K562 (cell line): ENCODE results near the gene ORC2. TPM values are rescaled to one million over a fixed set of nuclear protein-coding genes. Genes with fewer than 3 reads are reported as not detected.

ENCODE experiments used
- ATAC-seq: fragments of 200-7000 bp; cut with Tn5 transposase; 3 replicates; pipeline ENCODE4 v1.9.1; 2020; ENCODE audit warnings: moderate library complexity
- BruUV-seq: library from RNA; stranded (reverse); fragments of 400-500 nt; replicated peaks from 2 replicates; lab custom pipeline; 2021; lab: Mats Ljungman, UMichigan
- CTCF ChIA-PET: fragments of 300-600 bp; formaldehyde crosslinking; extraction: SDS; loops from one replicate; lab custom pipeline; 2021; ENCODE audit warnings: low intra/inter-chr PET ratio; lab: Yijun Ruan, JAX
- POLR2A ChIA-PET: fragments of 300-600, 350-650 bp; sonication (Branson Sonifier 250); formaldehyde crosslinking; extraction: SDS; loops from one replicate; lab custom pipeline; 2021; ENCODE audit warnings: antibody characterized with exemption, inconsistent platforms; lab: Yijun Ruan, JAX
- DNase-seq, 4 experiments: peaks; one replicate each; pipeline versions ENCODE4 v3.0.0 to v3.0.0-alpha.2; 2011 to 2018; ENCODE audit warnings: low spot score in 3 of 4, mixed read lengths in 3 of 4; ENCODE audit errors: extremely low read depth in 1 of 4
- FAIRE-seq: peaks from 2 replicates; lab custom pipeline; 2011; peaks lifted over from hg19 to GRCh38; lab: Jason Lieb, UNC
- H2AFZ ChIP-seq: 2 replicates; pipeline ENCODE4 v1.6.0; 2011; ENCODE audit warnings: low read depth, low read length, control low read depth, inconsistent platforms
- H3K27ac ChIP-seq: fragments of 200-600 bp; 3 replicates; pipeline ENCODE4 v1.8.0; 2011; ENCODE audit warnings: low read depth, mild to moderate bottlenecking, control low read depth, inconsistent platforms, low read length, moderate library complexity, mixed read lengths; ENCODE audit errors: extremely low read depth
- H3K27me3 ChIP-seq, 2 experiments: fragments of 300-600 bp in 1 of 2; 2 replicates in 1 of 2; 3 replicates in 1 of 2; pipeline versions ENCODE4 v1.6.0 to v1.8.0; 2011; ENCODE audit warnings: inconsistent platforms in 2 of 2, low read length in 2 of 2, mild to moderate bottlenecking in 1 of 2, mixed read lengths in 1 of 2, moderate library complexity in 1 of 2; ENCODE audit not compliant: control insufficient read depth in 2 of 2, insufficient read depth in 2 of 2
- H3K36me3 ChIP-seq: fragments of 300-600 bp; 3 replicates; pipeline ENCODE4 v1.8.0; 2011; ENCODE audit warnings: mild to moderate bottlenecking, low read length, inconsistent platforms; ENCODE audit not compliant: control insufficient read depth, insufficient read depth
- H3K4me1 ChIP-seq, 2 experiments: fragments of 200-600 bp in 1 of 2; replicated peaks in 1 of 2; 2 replicates in 1 of 2; 3 replicates in 1 of 2; pipeline versions ENCODE4 v1.5.1 to v1.8.0; 2011; ENCODE audit warnings: inconsistent platforms in 2 of 2, low read length in 2 of 2, mild to moderate bottlenecking in 1 of 2, mixed read lengths in 1 of 2, moderate library complexity in 1 of 2; ENCODE audit not compliant: control insufficient read depth in 2 of 2, insufficient read depth in 2 of 2
- H3K4me2 ChIP-seq: 2 replicates; pipeline ENCODE4 v1.6.1; 2011; ENCODE audit warnings: low read length, control low read depth, inconsistent platforms, mixed read lengths; ENCODE audit not compliant: insufficient read depth
- H3K4me3 ChIP-seq: fragments of 200-600 bp; sonication (generic), shearing (Covaris generic); 2 replicates; pipeline ENCODE4 v1.5.1; 2016; ENCODE audit warnings: control low read depth, inconsistent platforms
- H3K79me2 ChIP-seq: fragments of 200-600 bp; 3 replicates; pipeline ENCODE4 v1.8.0; 2011; ENCODE audit warnings: low read length, inconsistent platforms; ENCODE audit not compliant: control insufficient read depth, insufficient read depth
- H3K9ac ChIP-seq, 2 experiments: 2 replicates each; pipeline versions ENCODE4 v1.6.0 to v1.6.1; 2011; ENCODE audit warnings: low read depth in 2 of 2, low read length in 2 of 2, control low read depth in 1 of 2, inconsistent platforms in 1 of 2, mild to moderate bottlenecking in 1 of 2, mixed read lengths in 1 of 2; ENCODE audit not compliant: insufficient read depth in 1 of 2
- H3K9me1 ChIP-seq: one replicate; pipeline ENCODE4 v1.6.0; 2011; ENCODE audit warnings: inconsistent platforms, mild to moderate bottlenecking, low read length, moderate library complexity; ENCODE audit not compliant: control insufficient read depth, insufficient read depth
- H3K9me3 ChIP-seq: replicated peaks from 2 replicates; pipeline ENCODE4 v1.5.1; 2011; ENCODE audit warnings: low read depth, low read length, inconsistent platforms; ENCODE audit not compliant: control insufficient read depth, insufficient read depth
- H4K20me1 ChIP-seq: replicated peaks from 2 replicates; pipeline ENCODE4 v1.6.1; 2011; ENCODE audit warnings: low read length, inconsistent platforms, mixed read lengths; ENCODE audit not compliant: control insufficient read depth, insufficient read depth
- BACH1 ChIP-seq: fragments of 200-800 bp; sonication (Bioruptor generic); IDR thresholded peaks from 2 replicates; pipeline ENCODE4 v1.6.1; 2016; ENCODE audit warnings: missing genetic modification characterization, missing compliant biosample characterization
- CEBPB ChIP-seq: fragments of 450-650 bp; IDR thresholded peaks from 2 replicates; pipeline ENCODE4 v1.6.1; 2016; ENCODE audit warnings: missing genetic modification characterization, missing compliant biosample characterization
- CEBPG ChIP-seq, 3 experiments: fragments of 200-800 bp in 1 of 3; sonication (Bioruptor generic) in 1 of 3; sonication (generic) in 1 of 3; formaldehyde crosslinking in 1 of 3; IDR thresholded peaks in 2 of 3; conservative IDR thresholded peaks in 1 of 3; 2 replicates each; pipeline versions ENCODE4 v1.6.1 to v1.8.0; 2016 to 2022; ENCODE audit warnings: missing compliant biosample characterization in 2 of 3, missing genetic modification characterization in 2 of 3, mild to moderate bottlenecking in 1 of 3, missing genetic modification reagents in 1 of 3
- CREB1 ChIP-seq, 2 experiments: sonication (generic) in 1 of 2; formaldehyde crosslinking in 1 of 2; IDR thresholded peaks; 2 replicates each; pipeline versions ENCODE4 v1.6.1 to v1.8.0; 2012 to 2022; ENCODE audit warnings: inconsistent platforms in 1 of 2, mild to moderate bottlenecking in 1 of 2, missing genetic modification reagents in 1 of 2, moderate library complexity in 1 of 2
- ELF4 ChIP-seq: fragments of 450-650 bp; formaldehyde crosslinking; IDR thresholded peaks from 2 replicates; pipeline ENCODE4 v1.4.0; 2022; ENCODE audit warnings: missing genetic modification characterization
- ERF ChIP-seq: fragments of 450-650 bp; formaldehyde crosslinking; IDR thresholded peaks from 2 replicates; pipeline ENCODE4 v1.4.0; 2020; ENCODE audit warnings: mild to moderate bottlenecking, mixed read lengths
- HMG20B ChIP-seq: fragments of 250-450 bp; sonication (Bioruptor Pico); IDR thresholded peaks from 2 replicates; pipeline ENCODE4 v1.5.0; 2021; ENCODE audit warnings: mild to moderate bottlenecking
- KDM2B ChIP-seq: fragments of 250-450 bp; sonication (Bioruptor Pico); IDR thresholded peaks from 2 replicates; pipeline ENCODE4 v1.8.0; 2021; ENCODE audit warnings: mild to moderate bottlenecking, moderate library complexity
- NCOA4 ChIP-seq: fragments of 450-650 bp; IDR thresholded peaks from 2 replicates; pipeline ENCODE4 v1.6.1; 2018; ENCODE audit warnings: mild to moderate bottlenecking; ENCODE audit not compliant: partially characterized antibody
- PHF20 ChIP-seq: fragments of 450-650 bp; IDR thresholded peaks from 2 replicates; pipeline ENCODE4 v1.6.1; 2018; ENCODE audit not compliant: partially characterized antibody
- SRF ChIP-seq, 2 experiments: fragments of 250-450, 450-650 bp in 1 of 2; sonication (Bioruptor Pico) in 1 of 2; sonication (generic) in 1 of 2; formaldehyde crosslinking; IDR thresholded peaks; 2 replicates each; pipeline versions ENCODE4 v1.5.0 to v1.5.1; 2020 to 2022; ENCODE audit warnings: mild to moderate bottlenecking in 1 of 2, missing genetic modification reagents in 1 of 2
- STAT5B ChIP-seq: fragments of 250-450 bp; sonication (Bioruptor Pico); IDR thresholded peaks from 2 replicates; pipeline ENCODE4 v1.8.0; 2021; ENCODE audit warnings: mild to moderate bottlenecking, inconsistent platforms
- SUPT5H ChIP-seq: fragments of 450-650 bp; IDR thresholded peaks from 2 replicates; pipeline ENCODE4 v1.6.1; 2016
- TARDBP ChIP-seq: fragments of 450-650 bp; IDR thresholded peaks from 2 replicates; pipeline ENCODE4 v1.6.1; 2016
- TCF7L2 ChIP-seq: fragments of 150-350 bp; IDR thresholded peaks from 2 replicates; pipeline ENCODE4 v1.6.1; 2016; ENCODE audit warnings: low read depth, mild to moderate bottlenecking, low read length, moderate library complexity
- ZFPM2 ChIP-seq: fragments of 250-450 bp; sonication (Bioruptor Pico); IDR thresholded peaks from 2 replicates; pipeline ENCODE4 v1.5.1; 2022; ENCODE audit warnings: mild to moderate bottlenecking
- ZNF197 ChIP-seq: fragments of 200-800 bp; sonication (Bioruptor generic); IDR thresholded peaks from 2 replicates; pipeline ENCODE4 v1.6.1; 2016; ENCODE audit warnings: low read depth, missing genetic modification characterization, missing compliant biosample characterization
- ZNF589 ChIP-seq: fragments of 200-800 bp; sonication (Bioruptor generic); IDR thresholded peaks from 2 replicates; pipeline ENCODE4 v1.6.1; 2016; ENCODE audit warnings: low read depth, missing genetic modification characterization, missing compliant biosample characterization
- WGBS: fragments of 100-300 bp; shearing (Covaris generic); methylation state at CpG from one replicate; pipeline ENCODE4 v1.1.6; 2016; ENCODE audit warnings: low coverage, mixed read lengths; ENCODE audit not compliant: insufficient coverage; ENCODE audit errors: missing lambda C conversion rate; 5-methylcytosine and 5-hydroxymethylcytosine counted together
- in situ Hi-C: fragments of 300-500 bp; cut with MboI; formaldehyde crosslinking; loops from 4 replicates; pipeline ENCODE4 v1.15.0; 2018; ENCODE audit warnings: inconsistent platforms, mixed read lengths
- intact Hi-C: fragments of 100-400 bp; cut with micrococcal nuclease; formaldehyde crosslinking; loops from 2 replicates; pipeline ENCODE4 v1.14.2; 2022
- polyA plus RNA-seq, 8 experiments: library from polyadenylated mRNA; depleted of rRNA in 4 of 8; stranded (reverse) in 5 of 8; unstranded in 3 of 8; fragments of >200 nt; fragmentation: Nextera tagmentation in 2 of 8; fragmentation: Illumina TruSeq in 1 of 8; extraction: Ambion mirVana in 2 of 8; extraction: Trizol in 1 of 8; gene quantifications; 2 replicates each; pipeline versions ENCODE4 v1.2.1 to v1.2.3, GENCODE V29; 2011 to 2014; ENCODE audit warnings: inconsistent platforms in 1 of 8, missing spikeins in 1 of 8
- total RNA-seq, 7 experiments: library from RNA; depleted of rRNA in 6 of 7; stranded (reverse); fragments of >200 nt in 6 of 7; fragmentation: Illumina TruSeq in 2 of 7; extraction: Trizol in 2 of 7; gene quantifications; 2 replicates each; pipeline versions ENCODE4 v1.2.1 to v1.2.3, GENCODE V29; 2011 to 2021; ENCODE audit warnings: low replicate concordance in 1 of 7

ORC2 gene
- total and polyA plus RNA-seq, 9 of the 15 experiments (the other 6 are each of a cell fraction or from before 2014, with no cell fraction given) = 5.6 to 41.1 (median 19.0) TPM

DNA sequence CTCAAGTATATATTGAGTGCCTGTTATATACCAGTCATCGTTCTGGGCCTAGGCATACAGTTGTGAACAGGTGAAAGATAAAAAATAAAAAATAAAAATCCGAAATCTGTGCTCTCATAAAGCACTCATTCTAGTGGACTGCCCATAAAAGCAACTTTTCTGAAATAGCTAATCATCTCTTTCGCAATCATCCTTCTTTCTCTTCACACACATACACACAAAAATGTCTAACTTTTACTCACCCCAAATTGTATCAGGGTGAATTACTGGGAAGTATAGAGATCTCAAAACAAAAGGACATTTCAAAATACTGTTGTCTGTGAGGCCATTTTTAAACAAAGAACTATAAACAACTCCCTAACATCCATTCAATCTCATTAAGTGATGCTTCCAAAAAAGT lies 29.6 kb upstream of the ORC2 start:
- 100% methylated on average over 3 of the region's 3 CpGs for WGBS
- H3K9ac ChIP-seq = no peak overlapping the region
- H3K27ac ChIP-seq = no peak overlapping the region
- H3K27me3 ChIP-seq = no peaks in the 10 kb centered on the region
- no peaks in the 10 kb centered on the region for H3K4me1 ChIP-seq
- no peaks in the 10 kb centered on the region for H3K9me3 ChIP-seq
- H3K9me1 ChIP-seq = no peaks in the 10 kb centered on the region
- no peak for TF ChIP-seq ZNF197 (CRISPR knock-in tag)
- no peak for TF ChIP-seq BACH1 (tag)
- TF ChIP-seq CEBPB (tag) = peak; percentile 80
- TF ChIP-seq CEBPG (CRISPR knock-in tag; IDR thresholded peaks at IDR 0.05) = no peak
- TF ChIP-seq CEBPG (tag; conservative IDR thresholded peaks at IDR 0.05 in 1 of 2, IDR thresholded peaks at IDR 0.05 in 1 of 2) = peak in 1 of 2 experiments; percentile 67; a peak in 2 of 4 replicates
- DNase-seq (no peak), ATAC-seq (no peak), FAIRE-seq (no peak)
- ChIA-PET CTCF (no interaction called here), POLR2A (no interaction called here)
- in situ Hi-C loops = no loop called here
- H2AFZ ChIP-seq = no peak overlapping the region
- no peaks in the 10 kb centered on the region for H3K79me2 ChIP-seq
- intact Hi-C loops = no loop called here
- no peak overlapping the region for H3K4me2 ChIP-seq
- H3K4me3 ChIP-seq = no peak overlapping the region
- no TSS peak for BruUV-seq
- H3K36me3 ChIP-seq = peaks cover 76% of the 10 kb centered on the region
- H4K20me1 ChIP-seq = no peaks in the 10 kb centered on the region

DNA sequence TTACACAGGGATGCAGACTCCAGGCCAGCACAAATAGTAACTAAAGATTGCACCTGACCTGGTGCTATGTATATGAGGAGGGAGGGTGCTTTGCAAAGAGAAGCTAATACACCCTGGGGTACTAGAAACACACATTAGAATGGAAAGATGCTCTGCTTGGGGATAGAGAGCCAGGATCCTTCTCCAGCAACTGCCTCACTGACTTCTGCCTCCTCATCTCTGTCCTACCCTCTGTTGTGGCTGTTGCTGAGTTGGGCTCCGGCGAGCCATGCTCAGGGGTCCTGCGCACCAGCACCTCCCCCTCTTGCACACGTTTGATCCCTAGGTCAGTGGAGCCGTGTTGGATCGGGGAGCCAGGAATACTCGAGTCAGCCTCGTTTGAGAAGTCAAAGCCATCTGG lies 23.7 kb upstream of the ORC2 start:
- POLR2A ChIA-PET = interaction anchor here (0.7 kb wide), 1 partner anchor 8 kb away, joined by 5 read pairs; no protein-coding TSS in a partner anchor
- Histone ChIP-seq H3K36me3 (peaks cover 73% of the 10 kb centered on the region), H3K9me1 (no peaks in the 10 kb centered on the region), H3K27me3 (no peaks in the 10 kb centered on the region), H3K4me2 (no peak overlapping the region), H3K9ac (no peak overlapping the region), H4K20me1 (no peaks in the 10 kb centered on the region), H2AFZ (no peak overlapping the region), H3K4me1 (no peaks in the 10 kb centered on the region), H3K27ac (no peak overlapping the region), H3K79me2 (no peaks in the 10 kb centered on the region), H3K9me3 (no peaks in the 10 kb centered on the region), H3K4me3 (no peak overlapping the region)
- CTCF ChIA-PET = no interaction called here
- WGBS = 93% methylated on average over 8 of the region's 8 CpGs
- DNase-seq (no peak), FAIRE-seq (no peak), ATAC-seq (no peak)
- BruUV-seq = no TSS peak
- in situ Hi-C loops (no loop called here), intact Hi-C loops (no loop called here)
- TF ChIP-seq ERF (CRISPR knock-in tag) = no peak
- no peak for TF ChIP-seq KDM2B (CRISPR knock-in tag)
- TF ChIP-seq NCOA4 = no peak
- TF ChIP-seq SRF (CRISPR knock-in tag; IDR thresholded peaks at IDR 0.05) = no peak
- TF ChIP-seq STAT5B (CRISPR knock-in tag) = no peak
- no peak for TF ChIP-seq TCF7L2
- TF ChIP-seq SUPT5H = no peak
- TF ChIP-seq ZNF589 = no peak
- no peak for TF ChIP-seq HMG20B (CRISPR knock-in tag)
- TF ChIP-seq ZFPM2 (CRISPR knock-in tag) = no peak
- TF ChIP-seq CREB1 (IDR thresholded peaks at IDR 0.05) = no peak
- TF ChIP-seq CREB1 (CRISPR knock-in tag; IDR thresholded peaks at IDR 0.05) = no peak
- TF ChIP-seq ELF4 (CRISPR knock-in tag) = no peak
- TF ChIP-seq TARDBP = no peak
- no peak for TF ChIP-seq PHF20
